GM18868 (cell line): Measurements from ENCODE around the gene DGCR8.

Source experiments
- ATAC-seq: cut with Tn5 transposase; IDR thresholded peaks from one replicate; pipeline ENCODE4 v1.9.1; 2021; ENCODE audit warnings: mild to moderate bottlenecking, moderate library complexity; ENCODE audit not compliant: unreplicated experiment

DGCR8 gene

GRCh38 chr22:20108757-20109230 is 28.8 kb downstream of the DGCR8 start:
- ATAC-seq, result no peak

DNA sequence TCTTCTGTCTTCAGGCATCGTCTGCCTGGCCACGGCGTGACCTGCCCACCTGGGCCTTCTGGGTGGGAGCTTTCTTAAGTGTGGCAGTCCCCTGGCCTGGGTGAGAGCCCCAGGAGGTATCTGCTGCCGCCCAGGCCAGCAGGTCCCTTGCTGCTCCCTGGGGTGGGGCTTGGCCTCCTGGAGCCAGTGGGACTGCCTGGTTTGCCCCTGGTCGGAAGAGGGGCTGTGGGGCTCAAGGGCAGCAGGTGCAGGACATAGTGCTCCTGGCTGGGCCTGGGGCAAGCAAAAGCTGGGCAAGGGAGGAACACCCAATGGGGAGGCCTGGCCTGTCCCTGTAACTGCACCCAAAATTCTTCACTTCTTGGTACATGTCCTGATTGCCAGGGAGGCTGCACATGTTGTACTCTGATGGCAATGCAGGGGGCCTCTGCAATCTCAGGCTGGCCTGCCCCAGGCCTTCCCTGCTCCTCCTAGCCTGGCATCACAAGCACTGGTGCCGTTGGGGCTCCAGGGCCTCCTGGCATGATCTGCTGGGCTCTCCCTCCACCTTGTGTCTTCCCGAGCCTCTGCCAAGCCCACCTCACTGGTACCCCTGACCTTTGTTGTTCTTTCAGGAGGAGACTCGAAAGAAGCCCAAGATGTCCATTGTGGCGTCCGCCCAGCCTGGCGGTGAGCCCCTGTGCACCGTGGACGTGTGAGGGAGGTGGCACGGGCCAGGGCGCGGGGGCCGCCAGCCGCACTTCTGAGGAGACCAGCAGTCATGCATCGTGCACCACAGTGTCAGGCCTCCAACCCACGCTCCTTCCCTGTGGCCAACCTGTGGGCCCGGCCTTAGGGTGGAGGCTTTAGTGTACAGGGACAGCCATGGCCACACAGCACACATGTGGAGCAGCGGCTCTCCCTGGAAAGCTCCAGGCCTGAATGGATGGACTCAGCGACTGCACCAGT is 29.6 kb downstream of the DGCR8 start:
- no peak for ATAC-seq

DNA sequence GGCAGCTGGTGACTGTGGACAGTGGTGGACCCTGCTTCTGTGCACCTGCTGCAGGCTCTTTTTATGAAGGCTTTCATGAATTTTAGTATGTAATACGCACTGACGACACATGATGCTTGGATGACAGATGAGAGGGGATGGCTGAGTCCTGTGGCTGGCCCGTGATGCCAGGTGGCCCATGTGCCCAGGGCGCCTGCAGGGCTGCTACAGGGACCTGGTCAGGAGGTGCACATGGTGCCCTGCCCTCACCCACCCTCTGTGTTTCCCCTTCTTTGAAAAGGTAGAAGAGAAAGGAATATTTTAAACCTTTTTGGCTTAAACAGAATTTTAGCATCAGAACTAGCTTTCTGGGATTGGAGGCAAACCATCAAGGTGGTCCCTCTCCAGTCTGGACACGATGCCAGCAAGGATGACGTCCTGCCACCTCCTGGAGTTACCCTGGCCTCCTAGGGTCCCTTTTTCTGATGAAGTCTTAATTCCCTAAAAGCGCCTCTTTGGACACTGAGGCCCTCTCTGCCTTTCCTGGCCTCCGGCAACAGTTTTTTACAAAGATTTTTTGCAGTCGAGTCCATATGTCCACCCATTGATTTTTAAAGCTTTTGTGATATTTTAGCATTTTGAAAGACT is 30.4 kb downstream of the DGCR8 start:
- no peak for ATAC-seq

DNA sequence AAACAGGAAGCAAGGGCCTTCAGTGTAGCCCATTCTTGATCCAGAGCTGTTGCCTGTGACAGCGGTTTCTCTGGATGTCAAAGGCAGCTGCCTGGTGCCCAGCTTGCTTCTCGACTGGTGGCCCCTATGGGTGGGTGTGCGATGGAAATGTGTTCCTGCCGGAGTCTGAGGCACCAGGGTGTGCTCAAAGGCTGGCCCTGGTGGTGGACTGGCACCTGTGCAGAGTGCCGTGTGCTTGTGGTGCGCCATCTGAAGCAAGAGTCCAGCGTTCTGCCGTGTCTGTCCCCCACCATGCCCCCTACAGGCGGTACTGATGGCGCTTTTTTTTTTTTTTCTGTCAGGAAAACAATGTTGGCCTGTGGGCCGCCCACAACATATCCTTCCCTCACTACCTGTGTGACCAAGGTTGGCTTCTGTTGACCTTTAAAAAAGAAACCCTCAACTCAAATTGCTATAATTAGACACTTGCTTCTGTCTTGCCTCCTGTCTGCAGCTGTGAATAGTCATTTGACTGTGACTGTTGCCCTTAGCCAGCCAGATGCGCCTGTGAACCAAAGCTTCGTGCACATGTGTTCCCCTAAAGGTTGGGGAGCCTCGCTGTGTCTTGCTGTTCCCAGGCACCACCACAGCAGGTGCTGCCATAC is 31.1 kb downstream of the DGCR8 start:
- ATAC-seq, result no peak

DNA sequence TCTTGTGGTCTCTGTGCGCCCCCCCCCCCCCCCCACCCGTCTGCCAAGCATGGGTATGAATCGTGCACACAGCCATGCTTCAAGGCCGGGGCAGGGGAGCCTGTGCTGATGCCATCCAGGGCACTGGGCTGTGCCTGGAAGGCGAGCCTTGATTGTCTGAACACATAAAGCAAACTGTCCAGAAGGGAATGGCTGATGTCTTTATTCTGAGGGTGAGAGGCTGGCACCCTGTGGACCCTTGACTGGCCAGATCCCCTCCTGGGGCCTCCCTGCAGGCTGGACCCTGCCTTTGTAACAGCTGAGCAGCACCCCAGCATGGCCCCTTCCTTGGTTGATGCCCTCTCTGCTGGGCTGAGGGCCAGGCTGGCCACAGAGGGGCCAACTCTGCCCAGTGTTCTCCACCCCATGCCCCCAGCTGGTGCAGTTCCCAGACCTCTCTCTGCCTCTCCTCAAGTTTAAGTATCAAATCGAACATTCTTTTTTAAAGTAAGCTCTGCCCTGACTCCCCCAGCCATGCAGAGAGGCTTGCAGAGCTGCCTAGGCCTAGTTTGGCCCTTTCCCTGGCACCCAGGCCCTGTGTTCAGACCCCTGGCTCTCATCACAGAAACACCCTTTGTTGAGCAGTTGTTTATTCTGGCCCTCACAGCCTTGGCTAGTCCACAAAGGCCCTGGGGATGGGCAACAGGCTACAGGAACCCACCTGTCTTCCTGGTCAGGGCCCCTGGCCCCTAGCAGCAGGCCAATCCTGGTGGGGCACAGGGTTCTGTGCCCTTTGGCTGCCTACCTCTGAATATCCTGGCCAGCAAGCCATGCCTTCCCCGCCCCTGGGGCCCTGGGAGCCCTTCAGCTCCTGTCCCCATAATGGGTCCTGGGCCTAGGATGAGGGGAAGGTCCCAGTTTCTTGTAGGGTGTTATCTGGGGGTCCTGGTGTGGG is 31.9 kb downstream of the DGCR8 start:
- no peak for ATAC-seq

- no peak for ATAC-seq
These were observed 32.8 kb downstream of the DGCR8 start for GRCh38 chr22:20112623-20113511.

DNA sequence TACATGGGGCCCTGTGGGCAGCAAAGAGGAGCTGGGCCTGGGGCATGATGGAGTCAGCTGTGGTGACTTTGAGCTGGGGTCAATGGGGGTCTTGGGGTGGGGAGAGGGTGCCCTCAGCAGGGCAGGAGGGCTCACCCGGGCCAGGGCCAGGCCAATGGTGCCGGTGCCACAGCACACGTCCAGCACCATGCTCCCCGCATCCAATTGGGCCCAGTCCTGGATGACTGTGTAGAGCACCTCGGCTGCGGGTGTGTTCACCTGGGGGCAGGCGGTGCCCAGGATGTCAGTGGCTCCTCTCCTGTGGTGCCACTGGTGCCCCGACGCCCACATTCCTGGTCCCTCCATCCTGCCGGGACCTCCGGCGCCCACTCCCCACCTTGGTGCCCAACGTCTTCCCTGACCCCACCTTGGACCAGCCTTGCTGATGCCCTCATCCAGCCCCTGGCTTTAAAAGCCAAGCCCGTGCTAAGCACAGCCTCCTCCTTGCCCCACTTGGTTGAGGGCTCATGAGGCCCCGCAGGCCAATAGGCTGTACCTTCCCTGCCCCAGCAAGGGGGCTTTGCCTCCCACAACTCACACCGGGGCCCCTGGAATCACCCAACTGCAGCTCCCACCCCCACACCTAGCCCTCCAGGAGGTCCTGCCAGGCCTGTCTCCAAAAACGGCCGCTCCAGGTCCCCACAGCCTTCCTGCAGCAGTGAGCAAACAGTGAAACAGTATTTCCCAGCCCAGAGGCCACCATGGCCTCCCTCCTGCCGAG is 33.7 kb downstream of the DGCR8 start:
- no peak for ATAC-seq

DNA sequence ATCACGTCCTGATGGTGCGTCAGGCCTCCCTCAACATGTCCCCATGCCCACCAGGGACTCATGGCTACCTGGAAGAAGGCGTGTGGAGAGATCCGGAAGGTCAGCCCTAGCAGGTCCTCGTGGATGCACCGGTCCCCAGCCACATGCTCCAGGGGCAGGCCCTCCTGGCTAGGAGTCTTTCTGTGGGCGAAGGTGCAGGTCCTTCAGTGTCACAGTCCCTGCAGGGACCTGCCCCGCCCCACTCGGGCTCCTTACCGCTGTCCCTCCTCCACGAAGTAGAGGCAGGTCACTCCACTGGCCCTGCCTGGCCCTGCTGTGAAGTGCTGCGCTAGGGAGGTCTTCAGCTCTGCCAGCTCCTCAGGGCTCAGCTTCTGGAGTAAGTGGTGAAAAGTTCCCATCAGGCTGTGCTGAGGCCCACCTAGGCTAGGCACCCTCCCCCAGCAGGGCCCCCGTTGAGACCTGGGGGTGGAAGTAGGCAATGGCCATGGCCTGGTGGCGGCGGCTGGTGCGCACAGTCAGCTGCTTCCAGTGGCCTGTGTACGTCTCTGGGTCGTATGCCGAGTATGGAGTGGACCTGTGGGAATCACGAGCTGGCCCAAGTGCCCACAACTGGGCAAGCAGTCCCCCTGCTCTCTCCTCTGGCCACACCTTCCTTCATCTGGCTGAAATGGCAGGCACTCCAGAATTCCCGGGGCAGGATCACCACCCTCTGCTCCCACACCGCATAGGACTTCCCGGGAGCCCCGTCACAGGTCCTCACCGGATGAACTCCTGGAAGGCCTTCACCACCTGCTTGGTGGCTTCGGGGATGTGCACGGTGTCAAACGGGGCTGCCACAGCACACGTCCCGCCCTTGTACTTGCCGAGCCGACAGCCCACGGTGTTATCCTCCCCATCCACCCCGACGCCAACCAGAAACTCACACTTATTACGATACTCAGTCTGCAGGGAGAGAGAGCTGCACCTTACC is 34.8 kb downstream of the DGCR8 start:
- ATAC-seq, result no peak

DNA sequence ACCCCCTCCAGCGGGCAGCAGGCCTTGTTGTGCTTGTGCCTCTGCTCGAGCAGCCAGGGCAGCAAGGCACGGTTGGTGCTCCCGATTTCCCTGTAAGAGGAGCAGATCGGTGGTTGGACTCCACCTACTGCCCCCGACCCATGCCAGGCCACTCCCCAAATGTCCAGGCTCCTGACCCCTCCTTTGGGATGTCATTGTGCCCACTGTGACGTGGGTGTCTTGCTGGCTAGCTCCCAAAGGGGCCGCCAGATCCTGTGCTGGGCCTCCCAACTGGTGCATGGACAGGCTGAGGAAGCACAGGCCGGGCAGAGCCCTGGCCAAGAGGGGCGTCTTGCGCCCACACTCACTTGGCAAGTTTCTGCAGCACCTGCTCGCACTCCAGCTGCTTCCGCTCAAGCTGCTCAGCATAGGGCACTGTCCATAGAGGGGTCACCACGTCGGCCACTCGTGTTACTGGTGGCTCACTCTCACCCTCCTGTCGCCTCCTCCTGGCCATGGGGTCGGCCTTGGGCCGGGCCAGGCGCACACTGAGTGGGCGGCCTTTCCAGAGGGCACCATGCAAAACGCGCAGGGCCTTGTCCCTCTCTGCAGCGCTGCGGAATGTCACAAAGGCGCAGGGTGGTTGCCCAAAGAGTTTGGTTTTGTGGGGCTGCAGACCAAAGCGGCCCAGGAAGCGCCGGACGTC is 35.8 kb downstream of the DGCR8 start, which contains the start of gene RANBP1:
Gene RANBP1, plus strand, starts transcription at position 414 of the 685 bp plus-strand sequence. Its CDS starts 81 bp downstream, at position 495.
- no peak for ATAC-seq

GRCh38 chr22:20116376-20116950 is 36.4 kb downstream of the DGCR8 start:
- ATAC-seq, result no peak

GRCh38 chr22:20116951-20117632 is 37.1 kb downstream of the DGCR8 start, which contains the start of gene TRMT2A:
TRMT2A (minus strand) TSS chr22:20117226; CDS start chr22:20116906, 320 bp downstream.
- peak; percentile 74 for ATAC-seq

GRCh38 chr22:20117633-20118299 is 37.7 kb downstream of the DGCR8 start:
- ATAC-seq, result peak; percentile 19

DNA sequence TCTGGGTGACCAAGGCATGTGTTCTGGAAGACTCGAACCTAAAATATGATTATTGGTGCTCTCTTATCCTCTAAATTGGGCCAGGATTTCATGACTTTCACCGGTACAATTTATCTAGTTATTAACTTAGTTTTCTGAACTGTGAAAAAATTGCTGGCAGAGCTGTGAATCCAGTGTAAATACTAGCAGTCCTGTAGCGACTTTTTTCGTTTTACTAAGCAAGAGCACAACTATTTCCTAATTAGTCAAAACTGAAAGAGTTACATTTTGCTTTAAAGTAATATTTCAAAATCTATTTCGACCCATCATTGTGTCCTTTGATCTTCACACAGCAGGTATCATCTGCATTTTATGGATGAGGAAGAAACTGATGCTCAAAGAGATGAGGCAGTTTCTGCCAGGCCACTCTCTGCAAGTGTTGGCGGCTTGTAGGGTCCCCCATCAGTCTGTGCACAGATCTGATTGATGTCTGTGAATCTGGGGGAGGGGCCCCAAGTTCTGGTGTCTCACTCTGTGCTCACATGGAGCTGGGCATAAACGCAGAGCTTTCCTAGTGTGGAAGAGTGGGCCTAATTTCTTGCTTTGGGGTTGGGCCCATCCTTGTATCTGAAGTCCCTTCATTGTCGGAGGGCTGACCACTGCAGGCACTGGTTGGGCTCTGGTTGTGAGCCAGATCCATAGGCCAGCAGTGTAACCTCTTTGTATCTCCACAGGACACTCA is 38.4 kb downstream of the DGCR8 start:
- no peak for ATAC-seq

DNA sequence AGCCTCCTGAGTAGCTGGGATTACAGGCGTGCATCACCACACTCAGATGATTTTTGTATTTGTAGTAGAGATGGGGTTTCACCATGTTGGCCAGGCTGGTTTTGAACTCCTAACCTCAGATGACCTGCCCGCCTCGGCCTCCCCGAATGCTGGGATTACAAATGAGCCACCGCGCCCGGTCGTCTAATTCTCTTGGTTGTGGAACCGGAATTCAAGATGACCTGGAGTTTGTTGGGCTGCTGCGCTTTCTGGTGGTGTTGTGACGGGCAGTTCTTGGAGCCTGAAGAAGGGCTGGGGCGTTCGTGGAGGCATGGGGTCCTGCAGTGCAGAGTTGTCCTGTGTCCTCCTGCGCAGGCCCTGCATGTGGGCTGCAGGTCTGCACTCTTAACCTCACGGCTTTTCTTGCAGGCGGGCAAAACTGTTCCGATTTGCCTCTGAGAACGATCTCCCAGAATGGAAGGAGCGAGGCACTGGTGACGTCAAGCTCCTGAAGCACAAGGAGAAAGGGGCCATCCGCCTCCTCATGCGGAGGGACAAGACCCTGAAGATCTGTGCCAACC is 41.9 kb downstream of the DGCR8 start:
- no peak for ATAC-seq
